Ovary (tissue), 9 donors: ENCODE measurements around the gene POU2AF1. TPM values are rescaled to one million over a fixed set of nuclear protein-coding genes. Genes with fewer than 3 reads are reported as not detected.

ENCODE experiments used
- DNase-seq, 5 donors: peaks; one replicate each; pipeline ENCODE4 v3.0.0-alpha.2; 2019 to 2020
- H3K27ac ChIP-seq, 2 donors: fragments of 200-600 bp; one replicate each; pipeline versions ENCODE4 v1.5.1 to v1.8.0; 2019 to 2022
- H3K27me3 ChIP-seq: fragments of 200-600 bp; one replicate; pipeline ENCODE4 v1.8.0; 2022
- H3K36me3 ChIP-seq: fragments of 200-600 bp; sonication (generic); one replicate; pipeline ENCODE4 v1.5.1; 2019
- H3K4me1 ChIP-seq: one replicate; pipeline ENCODE4 v1.8.1; 2013; ENCODE audit warnings: mild to moderate bottlenecking, moderate library complexity; ENCODE audit not compliant: insufficient read depth
- H3K4me3 ChIP-seq: fragments of 200-600 bp; sonication (generic); one replicate; pipeline ENCODE4 v1.5.1; 2017
- H3K9me3 ChIP-seq, 2 donors: fragments of 200-600 bp in 1 of 2; sonication (generic) in 1 of 2; one replicate each; pipeline versions ENCODE4 v1.5.1 to v1.8.1; 2013 to 2019; ENCODE audit warnings: mild to moderate bottlenecking in 1 of 2, moderate library complexity in 1 of 2
- EP300 ChIP-seq: sonication (generic); formaldehyde crosslinking; IDR thresholded peaks from one replicate; pipeline ENCODE4 v1.6.1; 2017; ENCODE audit warnings: antibody characterized with exemption
- POLR2A ChIP-seq: fragments of 450-650 bp; IDR thresholded peaks from one replicate; pipeline ENCODE4 v1.6.1; 2017; ENCODE audit warnings: antibody characterized with exemption, mild to moderate bottlenecking, moderate library complexity
- WGBS, 3 donors: extraction: QIAGEN DNeasy Blood & Tissue Kit in 1 of 3; methylation state at CpG; one replicate each; pipeline versions ENCODE4 v1.1.5 to v1.1.7; 2013 to 2017; 5-methylcytosine and 5-hydroxymethylcytosine counted together
- intact Hi-C, 4 donors: fragments of 100-400 bp; cut with DNase I; formaldehyde crosslinking; loops; one replicate each; pipeline versions ENCODE4 v1.11.0 to v1.15.1; 2022 to 2023
- polyA plus RNA-seq, 2 donors: library from polyadenylated mRNA; stranded (reverse); fragments of 200-250 nt in 1 of 2; fragments of 350-450 nt in 1 of 2; fragmentation: Illumina TruSeq in 1 of 2; extraction: RNeasy Lipid Tissue Mini Kit (QIAGEN cat#74804) in 1 of 2; gene quantifications; one replicate each; pipeline ENCODE4 v1.2.3, GENCODE V29; 2013 to 2014
- total RNA-seq, 7 donors: library from RNA; depleted of rRNA in 2 of 7; stranded (reverse); fragments of >200 nt in 2 of 7; fragmentation: NEBNext Ultra II Directional in 3 of 7; extraction: Animal tissue kit (Norgen Biotek cat#: 25700) in 3 of 7; gene quantifications; one replicate each; pipeline versions ENCODE4 v1.1.0 to v1.2.4, GENCODE V29; 2016 to 2023
- TF ChIP-seq, protein P1 (sequence below), 3 donors: fragments of 450-650 bp in 2 of 3; fragments of 200-600 bp in 1 of 3; IDR thresholded peaks; one replicate each; pipeline versions ENCODE4 v1.5.1 to v1.8.0; 2016 to 2022; ENCODE audit warnings: antibody characterized with exemption in 3 of 3, mild to moderate bottlenecking in 1 of 3
- donor health status: DM: no; HTN: no; CAD: no; lungs with moderate emphysema.
- donor health status: DM: no; HTN: no; CAD: no.
- donor health status: Bipolar disorder and iron deficiency.
- donor health status: DM: yes; HTN: yes; CAD: no.
- donor health status: DM: no; HTN: no; CAD: no.
- donor health status: DM: yes; HTN: yes; CAD: no.

The POU2AF1 gene
- total and polyA plus RNA-seq, 9 donors = 0.29 to 4.1 (median 0.83) TPM

DNA sequence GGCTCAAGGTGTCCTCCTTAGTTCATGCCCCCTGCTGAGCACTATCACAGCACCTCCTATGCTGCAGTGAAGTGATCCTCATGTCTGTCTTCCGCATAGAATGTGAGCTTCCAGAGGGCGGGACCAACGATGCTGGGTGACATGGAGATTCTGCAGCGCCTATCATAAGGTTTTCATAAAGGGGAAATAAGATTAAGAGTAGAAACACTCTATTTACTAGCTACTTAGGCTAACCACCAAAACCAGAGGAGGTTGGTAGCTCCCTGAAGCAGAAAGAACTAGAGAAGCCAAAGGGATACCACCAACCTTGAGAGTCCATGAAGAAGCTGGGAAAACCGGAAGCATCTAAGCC is 39.3 kb upstream of the POU2AF1 start:
- intact Hi-C loops = loop anchor here in 1 of 4 donors (5.0 kb wide), 1 partner anchor 121 kb away; the partner anchor contains the start of gene POU2AF3
- peak overlapping the region in 1 of 2 donors; percentile 60 for H3K27ac ChIP-seq
- WGBS, 3 donors = 37 to 46% (median 40%) methylated on average over 5 of the region's 5 CpGs

DNA sequence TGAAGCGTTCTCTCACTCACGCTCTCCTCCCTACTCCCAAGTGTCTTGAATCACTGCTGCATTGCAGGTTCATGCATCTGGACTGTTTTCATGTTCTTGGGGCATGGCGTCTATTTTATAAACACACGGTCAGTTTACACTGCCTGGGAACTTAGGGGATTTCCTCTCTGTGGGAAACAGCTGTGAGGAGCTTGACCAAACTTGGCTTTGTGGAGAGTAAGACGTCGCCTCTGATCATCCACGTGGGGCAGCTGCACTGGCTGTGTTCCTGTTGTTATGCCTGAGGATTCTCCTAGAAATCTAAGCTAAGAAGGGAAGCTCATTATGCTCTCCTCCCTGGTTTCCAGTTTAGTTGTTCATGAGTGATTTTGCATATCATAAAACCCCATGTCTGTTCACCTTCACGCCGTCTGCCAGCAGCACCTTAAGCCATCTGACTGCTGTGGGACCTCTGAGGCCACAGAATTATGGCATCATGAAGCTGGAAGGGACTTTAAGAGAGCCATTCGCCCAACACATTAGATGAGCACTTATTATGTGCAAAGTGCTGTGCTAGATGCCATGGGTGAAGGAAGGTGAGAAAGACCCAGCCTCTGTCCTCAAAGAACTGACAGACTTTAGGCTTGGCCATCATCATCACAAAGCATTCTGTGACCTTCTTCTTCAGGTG is 38.8 kb upstream of the POU2AF1 start:
- Histone ChIP-seq H3K36me3 (no peaks in the 10 kb centered on the region), H3K27ac (peak overlapping the region in 1 of 2 donors; percentile 60), H3K4me1 (peaks cover 24% of the 10 kb centered on the region), H3K9me3 (no peaks in the 10 kb centered on the region), H3K4me3 (no peak overlapping the region), H3K27me3 (no peaks in the 10 kb centered on the region)
- WGBS, 3 donors = 12 to 25% (median 17%) methylated on average over 10 of the region's 10 CpGs
- peak; percentile 71 to 82 (median 75) for DNase-seq
- intact Hi-C loops = loop anchor here in 1 of 4 donors (5.0 kb wide), 1 partner anchor 121 kb away; the partner anchor contains the start of gene POU2AF3
- no peak for TF ChIP-seq POLR2A
- no peak for TF ChIP-seq EP300
- TF ChIP-seq, protein P1, sequence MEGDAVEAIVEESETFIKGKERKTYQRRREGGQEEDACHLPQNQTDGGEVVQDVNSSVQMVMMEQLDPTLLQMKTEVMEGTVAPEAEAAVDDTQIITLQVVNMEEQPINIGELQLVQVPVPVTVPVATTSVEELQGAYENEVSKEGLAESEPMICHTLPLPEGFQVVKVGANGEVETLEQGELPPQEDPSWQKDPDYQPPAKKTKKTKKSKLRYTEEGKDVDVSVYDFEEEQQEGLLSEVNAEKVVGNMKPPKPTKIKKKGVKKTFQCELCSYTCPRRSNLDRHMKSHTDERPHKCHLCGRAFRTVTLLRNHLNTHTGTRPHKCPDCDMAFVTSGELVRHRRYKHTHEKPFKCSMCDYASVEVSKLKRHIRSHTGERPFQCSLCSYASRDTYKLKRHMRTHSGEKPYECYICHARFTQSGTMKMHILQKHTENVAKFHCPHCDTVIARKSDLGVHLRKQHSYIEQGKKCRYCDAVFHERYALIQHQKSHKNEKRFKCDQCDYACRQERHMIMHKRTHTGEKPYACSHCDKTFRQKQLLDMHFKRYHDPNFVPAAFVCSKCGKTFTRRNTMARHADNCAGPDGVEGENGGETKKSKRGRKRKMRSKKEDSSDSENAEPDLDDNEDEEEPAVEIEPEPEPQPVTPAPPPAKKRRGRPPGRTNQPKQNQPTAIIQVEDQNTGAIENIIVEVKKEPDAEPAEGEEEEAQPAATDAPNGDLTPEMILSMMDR (IDR thresholded peaks at IDR 0.05) = no peak

More for the DNA sequence above, 39.3 kb upstream of the POU2AF1 start:
- Histone ChIP-seq H3K27me3 (no peaks in the 10 kb centered on the region), H3K36me3 (no peaks in the 10 kb centered on the region), H3K4me3 (no peak overlapping the region), H3K9me3 (no peaks in the 10 kb centered on the region), H3K4me1 (peaks cover 24% of the 10 kb centered on the region)
- no peak for DNase-seq
- TF ChIP-seq, protein P1 (IDR thresholded peaks at IDR 0.05) = no peak
- no peak for TF ChIP-seq POLR2A
- no peak for TF ChIP-seq EP300

DNA sequence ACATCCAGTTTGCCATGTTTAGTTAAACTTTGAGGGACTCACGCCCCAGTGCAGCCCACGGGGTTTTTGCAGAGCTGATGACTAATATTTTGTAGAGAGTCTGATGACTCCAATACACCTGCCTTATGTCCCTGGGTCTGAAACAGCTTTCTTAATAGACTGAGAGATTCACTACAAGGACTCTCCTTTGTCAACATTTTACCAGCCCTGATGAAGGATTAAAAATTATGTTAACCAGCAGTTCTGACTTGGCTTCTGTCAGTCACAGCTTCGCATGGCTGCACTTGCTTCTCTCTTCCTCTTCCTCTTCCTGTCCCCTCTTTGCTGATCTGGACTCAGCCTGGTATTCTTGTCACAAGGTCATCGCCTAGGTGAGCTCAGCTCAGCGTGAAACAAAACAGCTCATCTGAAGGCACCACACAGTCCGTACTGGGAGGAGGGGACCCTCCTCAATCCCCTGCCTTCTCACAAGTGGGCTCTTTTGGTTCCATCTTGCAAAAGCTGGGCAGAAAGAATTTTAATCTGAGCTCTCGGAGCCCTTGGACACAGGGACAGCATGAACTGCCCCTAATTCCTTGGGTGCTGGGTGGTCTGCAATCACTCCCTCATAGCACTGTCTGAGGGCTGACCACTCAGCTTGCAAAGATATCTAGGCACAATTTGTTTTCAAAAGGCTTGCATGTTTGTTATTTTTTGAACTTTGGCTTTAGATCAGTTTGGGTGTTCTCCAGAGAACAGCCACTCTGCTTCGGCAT is 38.1 kb upstream of the POU2AF1 start:
- intact Hi-C loops = loop anchor here in 1 of 4 donors (5.0 kb wide), 1 partner anchor 120 kb away; the partner anchor contains the start of gene POU2AF3
- Histone ChIP-seq H3K36me3 (no peaks in the 10 kb centered on the region), H3K9me3 (no peaks in the 10 kb centered on the region), H3K4me1 (peaks cover 24% of the 10 kb centered on the region), H3K27ac (peak overlapping the region in 1 of 2 donors; percentile 36), H3K4me3 (no peak overlapping the region), H3K27me3 (no peaks in the 10 kb centered on the region)
- WGBS, 3 donors = 19 to 34% (median 28%) methylated on average over 8 of the region's 8 CpGs
- TF ChIP-seq EP300 (no peak), POLR2A (no peak)
- TF ChIP-seq, protein P1 (IDR thresholded peaks at IDR 0.05) = no peak
- no peak for DNase-seq

DNA sequence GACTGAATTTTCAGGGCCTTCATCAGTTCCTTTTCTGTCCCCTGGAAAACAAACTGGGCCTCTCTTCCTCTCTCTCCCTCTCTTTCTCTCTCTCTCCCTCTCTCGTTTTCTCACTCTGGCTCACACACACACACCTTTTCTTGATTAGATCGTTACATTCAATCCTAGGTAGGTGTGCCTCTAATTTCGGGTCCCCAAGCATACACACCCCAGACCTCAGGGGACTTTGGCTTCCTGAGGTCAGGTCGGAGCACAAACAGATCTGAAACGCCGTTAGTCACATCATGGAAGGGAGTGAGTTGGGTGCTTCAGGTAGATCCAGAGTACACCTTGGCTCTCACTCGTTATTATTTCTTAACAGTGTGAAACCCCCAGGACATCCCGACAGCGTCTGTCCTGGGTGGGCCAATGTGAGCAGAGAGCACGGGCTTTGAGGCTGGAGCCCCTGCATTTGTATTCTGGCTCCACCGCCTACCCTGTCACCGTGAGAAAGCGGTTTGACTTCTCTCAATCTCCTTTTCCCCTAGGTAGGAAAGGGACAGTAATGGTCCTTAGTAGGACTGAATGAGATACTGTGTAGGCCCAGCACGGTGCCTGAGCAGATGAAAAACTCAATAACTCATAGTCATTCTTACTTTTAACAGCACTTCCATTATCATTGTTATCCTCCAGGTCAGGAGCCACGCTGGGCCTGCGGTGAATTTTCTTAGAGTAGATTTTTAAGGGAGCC is 37.3 kb upstream of the POU2AF1 start:
- Histone ChIP-seq H3K9me3 (no peaks in the 10 kb centered on the region), H3K27me3 (no peaks in the 10 kb centered on the region), H3K4me3 (no peak overlapping the region), H3K36me3 (no peaks in the 10 kb centered on the region), H3K4me1 (peaks cover 24% of the 10 kb centered on the region), H3K27ac (peak overlapping the region in 1 of 2 donors; percentile 36)
- no peak for DNase-seq
- TF ChIP-seq EP300 = no peak
- TF ChIP-seq, protein P1 (IDR thresholded peaks at IDR 0.05) = no peak
- no peak for TF ChIP-seq POLR2A
- 83 to 90% (median 89%) methylated on average over 16 of the region's 16 CpGs for WGBS, 3 donors
- intact Hi-C loops = loop anchor here in 1 of 4 donors (5.0 kb wide), 1 partner anchor 119 kb away; the partner anchor contains the start of gene POU2AF3
